HG02885 (cell line): Measurements from ENCODE around the gene FBXL16.

Experiments used
- ATAC-seq: cut with Tn5 transposase; IDR thresholded peaks from one replicate; pipeline ENCODE4 v1.9.1; 2021; ENCODE audit warnings: mild to moderate bottlenecking; ENCODE audit not compliant: unreplicated experiment, poor library complexity

The FBXL16 gene

DNA sequence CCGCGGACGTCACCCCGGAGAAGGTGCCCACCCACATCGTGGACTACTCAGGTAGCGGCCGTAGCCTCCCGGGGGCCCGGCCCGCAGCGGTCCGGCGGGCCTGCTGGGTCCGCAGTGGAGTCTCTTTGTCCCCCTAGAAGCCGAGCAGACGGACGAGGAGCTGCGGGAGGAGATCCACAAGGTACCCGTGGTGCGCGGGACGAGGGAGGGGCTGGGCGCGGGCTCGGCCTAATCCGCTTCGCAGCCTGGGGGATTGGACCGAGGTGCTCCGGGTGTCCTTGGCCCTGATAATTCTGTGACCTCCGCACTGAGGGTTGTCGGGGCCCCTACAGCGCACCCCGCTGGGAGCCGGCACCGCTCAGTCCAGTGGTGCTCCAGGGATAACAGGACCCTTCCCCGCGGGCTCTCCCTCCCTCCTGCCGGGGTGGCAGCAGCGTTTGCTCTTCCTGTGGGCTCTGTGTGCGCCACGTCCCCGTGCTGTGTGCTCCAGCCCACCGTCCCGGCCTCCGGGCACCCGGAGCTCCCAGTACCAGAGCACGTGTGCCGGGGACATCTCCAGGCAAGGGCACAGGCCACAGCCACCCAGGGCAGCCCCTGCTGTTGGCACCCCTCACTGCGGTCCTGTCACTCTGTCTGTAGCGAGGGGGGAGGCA lies 37.0 kb downstream of the FBXL16 start:
- ATAC-seq: no peak

DNA sequence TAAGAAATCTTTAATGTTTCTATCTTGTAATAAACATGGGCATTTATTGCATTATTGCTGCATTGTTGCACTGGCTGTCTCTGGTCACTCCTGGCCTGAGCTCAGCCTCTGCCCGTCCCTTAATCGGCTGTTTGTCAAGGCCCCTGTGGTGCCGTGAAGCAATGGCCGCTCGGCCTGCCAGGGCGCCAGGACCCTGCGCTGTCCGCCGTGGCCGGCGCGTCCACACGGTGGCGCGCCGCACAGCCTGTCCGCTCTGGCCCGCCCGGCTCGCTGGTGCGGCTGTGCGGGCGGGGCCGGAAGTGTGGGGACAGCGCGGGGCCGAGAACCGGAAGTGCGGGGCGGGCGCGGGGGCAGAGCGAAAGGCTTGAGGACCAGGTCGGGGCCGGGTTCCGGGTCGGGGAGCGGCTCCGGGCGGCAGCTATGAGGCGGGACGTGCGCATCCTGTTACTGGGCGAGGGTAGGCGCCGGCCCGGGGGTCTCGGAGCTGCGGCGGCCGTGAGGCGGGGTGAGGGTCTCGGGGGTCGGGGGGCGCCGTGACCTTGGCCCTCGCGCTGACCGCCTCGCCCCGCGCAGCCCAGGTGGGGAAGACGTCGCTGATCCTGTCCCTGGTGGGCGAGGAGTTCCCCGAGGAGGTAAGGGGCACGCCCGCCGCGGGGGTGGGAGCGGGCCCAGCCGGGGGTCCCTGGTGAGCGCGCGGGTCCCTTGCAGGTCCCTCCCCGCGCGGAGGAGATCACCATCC lies 37.7 kb downstream of the FBXL16 start, which contains the start of gene RHOT2:
Gene RHOT2 (plus strand): TSS at position 353 of the 739 bp plus-strand sequence. CDS start 68 bp downstream, at position 421.
- peak; percentile 89 for ATAC-seq

DNA sequence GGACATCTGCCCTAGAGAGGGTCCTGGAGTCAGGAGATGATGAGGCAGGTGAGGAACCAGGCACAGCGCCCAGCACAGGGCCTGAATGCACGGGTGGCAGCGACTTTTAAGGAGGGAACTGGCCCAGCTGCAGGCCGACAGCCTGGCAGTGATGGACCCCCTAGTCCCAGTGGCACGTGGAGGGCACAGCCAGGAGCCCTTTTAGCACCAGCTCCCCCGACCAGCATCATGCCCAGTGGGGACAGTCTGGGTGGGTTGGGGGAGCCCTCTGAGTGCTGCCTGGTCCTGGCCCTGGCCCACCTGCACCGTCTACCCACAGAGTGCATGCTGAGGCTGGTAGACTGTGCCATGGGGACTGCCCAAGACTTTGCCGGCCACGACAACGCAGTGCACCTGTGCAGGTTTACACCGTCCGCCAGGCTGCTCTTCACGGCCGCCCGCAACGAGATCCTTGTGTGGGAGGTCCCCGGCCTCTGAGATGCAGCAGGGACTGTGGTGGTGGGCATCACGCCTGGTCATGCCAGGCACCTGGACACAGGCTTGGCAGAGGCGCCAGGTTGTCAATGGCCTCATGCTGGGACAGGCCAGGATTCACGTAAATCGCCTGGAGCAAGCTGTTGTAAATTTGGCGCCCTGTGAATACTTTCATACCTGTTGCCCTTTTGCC lies 38.4 kb downstream of the FBXL16 start:
- ATAC-seq: no peak

DNA sequence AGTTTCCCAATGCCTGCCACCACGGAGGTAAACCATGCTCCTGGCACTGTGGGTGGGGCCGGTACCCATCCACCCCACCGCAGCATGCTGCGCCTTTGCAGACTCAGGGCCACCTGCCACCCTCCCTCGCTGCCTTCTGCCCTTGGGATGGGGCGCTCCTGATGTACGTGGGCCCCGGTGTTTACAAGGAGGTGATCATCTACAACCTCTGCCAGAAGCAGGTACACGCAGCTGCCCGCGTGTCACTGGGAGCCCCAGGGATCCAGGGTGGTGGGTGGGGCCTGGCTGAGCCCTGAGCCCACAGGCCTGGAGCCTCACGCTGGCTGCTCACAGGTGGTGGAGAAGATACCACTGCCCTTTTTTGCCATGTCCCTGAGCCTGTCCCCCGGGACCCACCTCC lies 39.0 kb downstream of the FBXL16 start:
- ATAC-seq: no peak

DNA sequence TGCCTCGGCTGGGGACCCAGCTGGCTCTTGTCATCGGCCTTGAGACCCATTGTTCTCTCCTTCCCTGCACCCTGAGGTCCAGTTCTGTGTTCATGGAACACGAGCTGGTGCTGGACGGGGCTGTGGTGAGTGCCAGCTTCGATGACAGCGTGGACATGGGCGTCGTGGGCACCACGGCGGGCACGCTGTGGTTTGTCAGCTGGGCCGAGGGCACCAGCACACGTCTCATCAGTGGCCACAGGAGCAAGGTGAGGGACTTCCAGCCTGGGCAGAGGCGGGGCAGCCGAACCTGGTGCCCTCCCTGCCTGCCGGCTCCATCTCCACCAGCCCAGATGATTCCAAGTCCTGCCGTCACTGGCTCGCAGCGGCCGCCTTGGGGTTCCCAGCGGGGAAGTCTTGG lies 43.0 kb downstream of the FBXL16 start:
- no peak for ATAC-seq

DNA sequence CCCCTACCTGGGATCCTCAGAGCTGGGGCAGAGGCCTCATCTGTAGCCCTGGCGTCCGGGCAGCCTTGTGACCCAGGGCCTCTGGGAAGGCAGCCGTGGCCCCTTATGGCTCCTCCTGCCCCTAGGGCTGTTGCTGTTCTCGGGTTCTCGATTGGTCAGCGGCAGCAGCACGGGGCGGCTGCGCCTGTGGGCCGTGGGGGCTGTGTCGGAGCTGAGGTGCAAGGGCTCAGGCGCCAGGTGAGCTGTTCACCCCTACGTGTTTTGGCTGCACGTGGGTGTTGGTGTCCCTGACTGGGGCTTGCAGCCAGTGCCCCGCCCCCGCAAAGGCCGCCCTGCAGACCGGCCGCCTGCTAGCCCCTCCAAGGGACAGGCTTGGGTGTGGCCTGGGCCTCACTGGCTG lies 43.5 kb downstream of the FBXL16 start:
- no peak for ATAC-seq

DNA sequence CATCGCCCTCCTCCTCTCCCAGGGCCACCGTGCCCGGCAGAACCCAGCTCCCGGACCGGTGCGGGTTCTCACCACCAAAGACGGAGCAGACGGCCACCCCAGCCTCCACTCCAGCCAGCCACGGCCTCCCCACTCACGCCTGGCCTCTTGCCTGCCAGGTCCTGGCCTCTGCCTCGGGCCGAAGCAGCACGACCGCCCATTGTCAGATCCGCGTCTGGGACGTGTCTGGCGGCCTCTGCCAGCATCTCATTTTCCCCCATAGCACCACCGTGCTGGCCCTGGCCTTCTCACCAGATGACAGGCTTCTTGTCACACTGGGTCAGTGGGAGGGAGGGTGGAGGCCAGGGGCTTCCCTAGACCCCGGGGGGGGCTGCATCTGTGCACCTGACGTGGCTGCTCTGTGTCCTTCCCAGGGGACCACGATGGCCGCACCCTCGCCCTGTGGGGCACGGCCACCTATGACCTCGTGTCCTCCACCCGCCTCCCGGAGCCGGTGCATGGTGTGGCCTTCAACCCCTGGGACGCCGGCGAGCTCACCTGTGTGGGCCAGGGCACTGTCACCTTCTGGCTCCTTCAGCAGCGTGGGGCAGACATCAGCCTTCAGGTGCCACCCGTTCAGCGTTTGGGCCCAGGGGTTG lies 44.3 kb downstream of the FBXL16 start:
- no peak for ATAC-seq

DNA sequence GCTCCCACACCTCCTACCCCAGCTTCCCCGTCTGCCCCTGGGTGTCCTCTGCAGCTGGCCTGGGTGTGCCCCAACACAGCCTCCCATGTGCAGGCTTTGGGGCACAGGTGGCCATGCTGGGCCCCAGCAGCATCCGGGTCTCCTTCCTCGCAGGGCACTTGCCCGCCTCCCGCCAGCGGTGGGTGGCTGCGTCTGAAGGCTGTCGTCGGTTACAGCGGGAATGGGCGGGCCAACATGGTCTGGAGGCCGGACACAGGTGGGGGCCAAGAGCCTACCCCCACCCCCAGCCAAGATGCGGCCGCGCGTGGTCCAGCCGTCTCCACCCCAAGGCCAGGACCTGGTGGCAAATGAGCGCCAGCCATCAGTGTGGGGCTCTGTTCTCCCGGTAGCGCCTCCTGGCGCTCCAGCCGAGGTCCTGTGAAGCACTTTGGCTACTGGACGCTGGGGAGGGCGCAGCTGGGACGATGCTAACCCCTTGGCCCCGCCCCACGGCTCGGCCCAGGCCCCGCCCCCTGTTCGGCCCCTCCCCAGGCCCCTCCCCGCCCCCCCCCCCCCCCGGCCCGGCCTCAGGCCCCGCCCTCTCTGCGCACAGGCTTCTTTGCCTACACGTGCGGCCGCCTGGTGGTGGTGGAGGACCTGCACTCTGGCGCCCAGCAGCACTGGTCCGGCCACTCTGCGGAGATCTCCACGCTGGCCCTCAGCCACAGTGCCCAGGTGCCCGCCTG lies 45.0 kb downstream of the FBXL16 start:
- peak; percentile 65 for ATAC-seq

DNA sequence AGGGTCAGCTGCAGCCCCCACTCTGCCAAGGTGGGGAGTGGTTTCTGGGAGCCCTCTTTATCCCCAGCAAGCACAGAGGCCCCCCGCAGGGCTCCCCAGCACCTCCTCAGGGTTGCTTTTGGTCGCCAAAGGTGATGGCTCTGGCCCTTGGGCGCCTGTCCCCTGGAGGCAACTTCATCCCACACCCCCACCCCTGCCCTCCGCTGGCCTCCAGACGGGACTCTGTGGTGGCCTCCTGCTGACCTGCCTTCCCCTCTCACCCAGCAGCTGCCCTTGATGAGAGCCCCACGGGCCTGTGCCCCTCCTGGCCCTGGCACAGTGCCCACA lies 45.5 kb downstream of the FBXL16 start:
- no peak for ATAC-seq

DNA sequence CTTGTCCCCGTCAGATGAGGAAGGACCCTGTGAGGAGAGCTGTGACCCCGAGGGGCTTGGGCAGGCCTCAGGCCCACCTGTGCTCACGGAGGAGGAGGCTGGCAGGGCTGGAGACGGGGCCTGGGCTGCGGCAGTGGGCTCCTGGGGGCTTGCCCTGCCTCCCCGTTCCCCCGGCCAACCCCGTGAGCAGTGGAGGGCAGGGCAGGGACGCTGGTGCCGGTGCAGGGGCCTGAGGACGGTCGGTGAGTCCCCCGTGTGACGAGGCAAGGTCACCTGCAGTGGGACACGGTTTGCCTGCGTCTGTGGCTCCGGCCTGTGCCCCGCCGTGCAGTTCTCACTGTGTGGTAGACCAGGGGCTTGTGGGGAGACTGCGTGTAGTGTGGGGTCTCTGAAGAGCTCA lies 46.0 kb downstream of the FBXL16 start:
- no peak for ATAC-seq

DNA sequence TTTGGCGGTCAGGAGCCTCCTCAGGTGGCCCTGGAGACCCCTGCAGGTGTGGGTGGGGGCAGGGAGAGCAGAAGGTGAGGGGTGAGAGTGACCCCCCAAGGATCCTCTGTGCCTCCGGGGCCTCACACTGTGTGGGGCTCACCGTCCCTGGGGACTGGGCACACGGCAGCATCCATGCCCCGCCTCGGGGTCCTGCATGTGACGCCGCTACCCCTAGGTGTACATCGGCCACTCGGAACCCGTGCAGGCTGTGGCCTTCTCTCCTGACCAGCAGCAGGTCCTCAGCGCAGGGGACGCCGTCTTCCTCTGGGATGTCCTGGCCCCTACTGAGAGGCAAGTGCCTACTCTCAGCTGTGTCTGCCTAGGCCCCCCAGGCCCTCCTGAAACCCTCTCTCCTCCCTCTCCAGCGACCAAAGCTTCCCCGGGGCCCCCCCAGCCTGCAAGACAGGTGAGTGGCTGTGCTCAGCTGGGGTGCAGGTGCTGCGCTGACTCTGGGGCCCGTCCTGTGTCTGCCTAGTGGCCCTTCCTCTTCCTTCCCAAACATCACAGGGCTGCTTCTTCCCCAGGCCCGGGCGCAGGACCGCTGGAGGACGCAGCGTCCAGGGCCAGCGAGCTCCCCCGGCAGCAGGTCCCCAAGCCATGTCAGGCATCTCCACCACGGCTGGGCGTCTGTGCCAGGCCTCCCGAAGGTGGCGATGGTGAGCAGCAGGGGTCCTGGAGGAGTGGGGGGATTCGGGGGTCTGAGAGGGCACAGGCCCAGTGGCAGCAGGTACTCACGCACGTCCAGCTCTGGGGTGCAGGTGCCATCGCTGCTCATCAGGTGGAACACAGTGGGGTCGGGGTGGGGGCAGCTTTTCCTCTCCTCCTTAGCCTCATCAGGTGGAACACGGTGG lies 46.7 kb downstream of the FBXL16 start:
- ATAC-seq: no peak

DNA sequence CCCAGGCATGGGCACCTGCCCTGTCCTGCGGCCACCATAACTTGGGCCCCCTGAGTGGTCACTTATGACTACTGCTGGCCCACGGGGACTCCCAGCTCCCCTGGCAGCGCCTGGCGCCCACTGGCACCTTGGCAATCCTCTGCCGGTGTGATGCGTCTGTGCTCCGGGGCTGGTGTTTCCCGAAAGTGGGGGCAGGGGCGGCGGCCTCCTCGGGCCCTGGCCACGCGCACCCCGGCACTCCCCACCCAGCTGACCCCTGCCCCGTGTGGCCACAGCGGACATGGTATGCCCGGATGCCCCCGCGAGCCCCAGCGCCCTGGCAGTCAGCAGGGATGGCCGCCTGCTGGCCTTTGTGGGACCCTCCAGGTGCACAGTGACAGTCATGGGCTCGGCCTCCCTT lies 48.1 kb downstream of the FBXL16 start:
- ATAC-seq: no peak

DNA sequence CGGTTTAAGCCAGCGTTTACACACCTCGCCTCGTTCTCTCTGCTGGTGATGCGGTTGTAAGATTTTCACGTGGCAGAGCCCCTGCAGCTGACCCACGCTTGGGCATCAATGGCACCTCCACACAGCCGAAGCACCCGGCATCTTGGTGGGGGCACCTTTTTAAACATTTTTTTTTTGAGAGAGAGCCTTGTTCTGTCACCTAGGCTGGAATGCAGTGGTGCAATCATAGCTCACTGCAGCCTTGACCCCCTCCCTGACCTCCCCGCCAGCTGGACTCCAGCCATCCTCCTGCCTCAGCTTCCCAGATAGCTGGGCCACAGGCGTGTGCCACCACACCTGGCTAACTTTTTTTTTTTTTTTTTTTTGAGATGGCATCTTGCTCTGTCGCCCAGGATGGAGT lies 51.6 kb downstream of the FBXL16 start:
- ATAC-seq: no peak

DNA sequence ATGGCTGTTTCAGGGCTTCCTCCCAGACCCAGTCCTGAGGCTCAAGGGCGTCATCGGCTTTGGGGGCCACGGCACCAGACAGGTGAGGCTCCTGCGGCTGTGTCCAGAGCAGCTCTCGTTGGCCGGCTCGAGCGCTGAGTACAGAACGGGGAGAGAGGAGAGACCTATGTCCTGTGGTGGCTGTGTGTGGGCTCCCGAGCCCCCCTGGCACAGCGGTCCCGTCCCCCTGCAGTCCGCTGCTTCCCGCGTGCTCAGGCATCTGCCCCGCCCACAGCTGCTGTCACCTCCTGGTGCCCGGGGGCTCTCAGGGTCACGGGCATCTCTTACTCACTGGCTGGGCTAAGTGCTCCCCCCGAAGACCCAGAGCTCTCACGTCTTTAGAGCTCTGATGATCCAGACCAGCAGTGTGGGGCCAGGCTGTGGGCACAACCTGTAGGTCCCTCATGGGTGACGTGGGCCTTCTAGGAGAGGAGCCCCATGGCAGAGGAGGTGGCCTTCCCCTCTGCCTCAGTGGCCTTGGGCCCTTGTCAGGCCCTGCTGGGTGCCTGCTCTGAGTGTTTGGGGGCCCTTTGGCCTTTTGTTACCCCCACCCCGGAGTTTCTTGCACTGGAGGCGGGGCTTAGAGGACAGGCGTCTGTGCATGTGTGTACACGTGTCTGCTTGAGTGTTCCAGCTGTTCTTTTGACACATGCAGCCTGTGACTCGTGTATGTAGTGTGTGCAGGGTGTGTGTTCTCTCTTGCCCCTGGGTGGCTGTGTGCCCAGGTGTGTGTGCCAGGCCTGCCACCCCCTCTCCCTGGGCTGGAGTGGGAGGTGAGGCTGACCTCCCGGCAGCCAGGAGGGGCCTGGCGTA lies 52.9 kb downstream of the FBXL16 start:
- no peak for ATAC-seq

DNA sequence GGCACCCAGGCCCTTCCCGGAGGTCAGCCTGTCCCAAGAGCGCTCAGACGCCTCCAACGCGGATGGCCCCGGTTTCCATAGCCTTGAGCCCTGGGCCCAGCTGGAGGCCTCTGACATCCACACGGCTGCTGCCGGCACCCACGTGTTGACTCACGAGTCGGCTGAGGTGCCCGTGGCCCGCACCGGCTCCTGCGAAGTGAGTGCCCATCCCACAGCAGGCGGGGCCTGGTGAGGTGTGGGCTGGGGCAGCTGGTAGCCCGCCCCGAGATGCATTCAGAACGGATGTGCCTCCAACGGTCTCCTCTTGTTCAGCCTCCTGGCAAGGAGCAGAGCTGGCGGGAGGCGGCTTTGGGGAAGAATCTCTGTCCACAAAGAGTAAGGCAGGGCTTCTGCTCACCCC lies 53.8 kb downstream of the FBXL16 start:
- ATAC-seq: no peak

DNA sequence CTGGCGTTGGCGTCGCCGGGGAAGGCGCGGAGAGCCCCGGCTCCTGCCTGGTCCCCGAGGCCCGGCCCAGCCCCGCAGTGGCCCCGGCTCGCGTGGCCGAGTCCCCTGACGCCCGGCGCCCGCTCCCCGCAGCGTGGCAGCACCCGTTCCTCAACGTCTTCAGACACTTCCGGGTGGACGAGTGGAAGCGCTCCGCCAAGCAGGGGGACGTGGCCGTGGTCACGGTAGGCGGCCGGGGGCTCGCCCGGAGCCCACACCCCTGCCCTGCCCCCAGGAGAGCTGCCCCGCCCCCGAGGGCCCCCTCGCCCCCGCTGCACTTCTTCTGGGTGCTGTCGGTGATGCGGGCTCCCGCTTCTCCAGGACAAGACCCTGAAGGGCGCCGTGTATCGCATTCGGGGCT lies 56.0 kb downstream of the FBXL16 start:
- ATAC-seq: peak; percentile 23

DNA sequence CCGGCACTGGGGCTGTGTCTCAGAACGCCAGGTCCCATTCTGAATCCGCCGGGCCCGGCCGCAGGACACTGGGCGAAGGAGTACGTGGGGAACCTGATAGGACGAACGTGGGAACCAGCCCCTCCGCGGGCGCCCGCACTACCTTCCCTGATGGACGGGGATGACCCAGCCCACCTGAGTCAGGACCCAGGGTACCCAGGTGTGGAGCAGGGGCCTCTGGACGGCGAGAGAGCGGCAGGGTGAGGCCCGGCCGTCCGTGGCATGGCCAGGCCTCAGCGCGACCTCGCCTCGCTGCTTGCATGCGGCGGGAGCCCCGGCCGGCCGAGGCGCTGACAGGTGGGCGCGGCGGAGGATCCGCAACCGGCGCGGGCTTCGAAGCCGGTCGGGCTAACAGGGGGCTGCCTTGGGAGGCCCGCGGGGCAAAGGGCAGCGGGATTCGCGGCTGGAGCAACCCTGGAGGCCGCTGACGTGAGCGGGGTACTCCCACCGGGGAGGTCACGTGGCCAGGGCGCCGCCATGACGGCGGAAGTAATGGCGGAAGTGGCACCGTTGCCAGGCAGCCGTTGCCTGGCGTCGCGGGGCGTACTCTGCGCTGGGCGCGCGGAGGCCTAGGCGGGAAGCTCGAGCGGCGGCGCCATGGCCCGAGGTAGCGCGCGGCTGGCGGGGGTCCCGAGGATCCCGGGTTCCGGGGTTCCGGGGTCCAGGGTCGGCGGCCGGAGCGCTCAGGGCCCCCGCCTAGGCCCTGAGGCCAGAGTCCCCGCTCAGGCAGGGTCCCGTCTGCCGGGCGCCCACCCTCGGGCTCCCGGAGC lies 56.6 kb downstream of the FBXL16 start, which contains the start of gene WDR90:
Gene WDR90 (plus strand): TSS at position 585 of the 809 bp plus-strand sequence. CDS start 52 bp downstream, at position 637.
- peak; percentile 79 for ATAC-seq
